Measurements from ENCODE around the gene NELL2.

DNA sequence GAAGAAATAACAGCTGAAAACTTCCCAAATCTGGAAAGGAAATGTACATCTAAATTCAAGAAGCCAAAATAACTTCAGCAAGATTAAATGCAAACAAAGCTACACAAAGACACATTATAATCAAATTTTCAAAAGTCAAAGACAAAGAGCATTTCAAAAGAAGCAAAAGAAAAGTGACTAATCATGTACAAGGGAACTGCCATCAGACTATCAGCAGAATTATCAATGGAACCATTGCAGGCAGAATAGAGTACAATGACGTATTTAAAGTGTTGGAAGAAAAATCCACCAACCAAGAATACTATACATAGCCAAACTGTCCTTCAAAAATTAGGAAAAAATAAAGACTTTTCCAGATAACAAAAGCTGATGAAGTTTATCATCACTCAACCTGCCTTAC is 147.5 kb downstream of the NELL2 start:
- TF ChIP-seq, protein P1, sequence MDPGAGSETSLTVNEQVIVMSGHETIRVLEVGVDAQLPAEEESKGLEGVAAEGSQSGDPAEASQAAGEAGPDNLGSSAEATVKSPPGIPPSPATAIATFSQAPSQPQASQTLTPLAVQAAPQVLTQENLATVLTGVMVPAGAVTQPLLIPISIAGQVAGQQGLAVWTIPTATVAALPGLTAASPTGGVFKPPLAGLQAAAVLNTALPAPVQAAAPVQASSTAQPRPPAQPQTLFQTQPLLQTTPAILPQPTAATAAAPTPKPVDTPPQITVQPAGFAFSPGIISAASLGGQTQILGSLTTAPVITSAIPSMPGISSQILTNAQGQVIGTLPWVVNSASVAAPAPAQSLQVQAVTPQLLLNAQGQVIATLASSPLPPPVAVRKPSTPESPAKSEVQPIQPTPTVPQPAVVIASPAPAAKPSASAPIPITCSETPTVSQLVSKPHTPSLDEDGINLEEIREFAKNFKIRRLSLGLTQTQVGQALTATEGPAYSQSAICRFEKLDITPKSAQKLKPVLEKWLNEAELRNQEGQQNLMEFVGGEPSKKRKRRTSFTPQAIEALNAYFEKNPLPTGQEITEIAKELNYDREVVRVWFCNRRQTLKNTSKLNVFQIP (CRISPR knock-in tag; IDR thresholded peaks at IDR 0.05; ENCODE audit: borderline replicate concordance, low read depth): no peak
- no peak for TF ChIP-seq ISL1 (CRISPR knock-in tag; IDR thresholded peaks at IDR 0.05)
- TF ChIP-seq ARNTL (CRISPR knock-in tag; IDR thresholded peaks at IDR 0.05; ENCODE audit: borderline replicate concordance, low read depth): no peak
- no peak for TF ChIP-seq TCF4 (CRISPR knock-in tag; IDR thresholded peaks at IDR 0.05; ENCODE audit: borderline replicate concordance)
- TF ChIP-seq GLIS3 (CRISPR knock-in tag; IDR thresholded peaks at IDR 0.05): no peak
- no peak for TF ChIP-seq ZC3H10 (CRISPR knock-in tag; IDR thresholded peaks at IDR 0.05)
- TF ChIP-seq RARB (CRISPR knock-in tag; IDR thresholded peaks at IDR 0.05): no peak
- TF ChIP-seq ZNF70 (CRISPR knock-in tag; IDR thresholded peaks at IDR 0.05): no peak
- no peak for TF ChIP-seq OSR1 (CRISPR knock-in tag; IDR thresholded peaks at IDR 0.05)
- TF ChIP-seq BACH2 (CRISPR knock-in tag; IDR thresholded peaks at IDR 0.05; ENCODE audit: borderline replicate concordance): no peak
- no peak for TF ChIP-seq ZFP30 (CRISPR knock-in tag; IDR thresholded peaks at IDR 0.05)
- TF ChIP-seq, protein P2, sequence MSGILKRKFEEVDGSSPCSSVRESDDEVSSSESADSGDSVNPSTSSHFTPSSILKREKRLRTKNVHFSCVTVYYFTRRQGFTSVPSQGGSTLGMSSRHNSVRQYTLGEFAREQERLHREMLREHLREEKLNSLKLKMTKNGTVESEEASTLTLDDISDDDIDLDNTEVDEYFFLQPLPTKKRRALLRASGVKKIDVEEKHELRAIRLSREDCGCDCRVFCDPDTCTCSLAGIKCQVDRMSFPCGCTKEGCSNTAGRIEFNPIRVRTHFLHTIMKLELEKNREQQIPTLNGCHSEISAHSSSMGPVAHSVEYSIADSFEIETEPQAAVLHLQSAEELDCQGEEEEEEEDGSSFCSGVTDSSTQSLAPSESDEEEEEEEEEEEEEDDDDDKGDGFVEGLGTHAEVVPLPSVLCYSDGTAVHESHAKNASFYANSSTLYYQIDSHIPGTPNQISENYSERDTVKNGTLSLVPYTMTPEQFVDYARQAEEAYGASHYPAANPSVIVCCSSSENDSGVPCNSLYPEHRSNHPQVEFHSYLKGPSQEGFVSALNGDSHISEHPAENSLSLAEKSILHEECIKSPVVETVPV (CRISPR knock-in tag; IDR thresholded peaks at IDR 0.05): no peak
- no peak for TF ChIP-seq CSDC2 (CRISPR knock-in tag; IDR thresholded peaks at IDR 0.05)

Data from SK-N-SH treated with all-trans-retinoic acid at 6 μM for 48 hours (cell line).